HEK293 (cell line): ENCODE measurements around the gene CTBP2.

Experiments
- CTCF ChIA-PET: fragments of 350-600 bp; formaldehyde crosslinking; extraction: SDS; loops from one replicate; lab custom pipeline; 2021; ENCODE audit warnings: antibody characterized with exemption; lab: Yijun Ruan, JAX
- POLR2A ChIA-PET: fragments of 300-600 bp; formaldehyde crosslinking; extraction: SDS; loops from one replicate; lab custom pipeline; 2020; ENCODE audit warnings: antibody characterized with exemption, inconsistent platforms; lab: Yijun Ruan, JAX
- H3K27ac ChIP-seq: fragments of 200-500 bp; sonication (Bioruptor generic); 2 replicates; pipeline ENCODE4 v1.5.1; 2014; ENCODE audit warnings: low read depth, low read length, control low read depth, inconsistent platforms; ENCODE audit errors: extremely low read depth
- H3K36me3 ChIP-seq, 2 experiments: fragments of 200-500 bp in 1 of 2; sonication (Bioruptor generic) in 1 of 2; 1 replicate in 1 of 2; 2 replicates in 1 of 2; pipeline ENCODE4 v1.5.1; 2014 to 2017; ENCODE audit warnings: inconsistent platforms in 2 of 2, low read length in 2 of 2; ENCODE audit not compliant: control insufficient read depth in 2 of 2, insufficient read depth in 1 of 2
- H3K4me1 ChIP-seq: fragments of 200-500 bp; sonication (Bioruptor generic); 2 replicates; pipeline ENCODE4 v1.5.1; 2014; ENCODE audit warnings: mild to moderate bottlenecking, low read length, inconsistent platforms; ENCODE audit not compliant: control insufficient read depth, insufficient read depth
- H3K4me3 ChIP-seq: 2 replicates; pipeline ENCODE4 v1.5.1; 2011; ENCODE audit warnings: low read depth, mild to moderate bottlenecking, control low read depth, low read length, moderate library complexity
- H3K9me3 ChIP-seq: fragments of 200-500 bp; sonication (Bioruptor generic); 2 replicates; pipeline ENCODE4 v1.5.1; 2014; ENCODE audit warnings: low read depth, low read length, inconsistent platforms; ENCODE audit not compliant: control insufficient read depth, insufficient read depth
- GLI2 ChIP-seq: fragments of 450-650 bp; formaldehyde crosslinking; IDR thresholded peaks from 2 replicates; pipeline ENCODE4; 2017; ENCODE audit warnings: missing biosample characterization, missing genetic modification characterization, low read depth, borderline replicate concordance
- HOXD13 ChIP-seq: sonication (generic); formaldehyde crosslinking; IDR thresholded peaks from 2 replicates; pipeline ENCODE4 v1.8.0; 2022; ENCODE audit warnings: missing genetic modification reagents, borderline replicate concordance
- ZBTB48 ChIP-seq: fragments of 450-650 bp; formaldehyde crosslinking; IDR thresholded peaks from 2 replicates; pipeline ENCODE4 v1.5.1; 2016; ENCODE audit warnings: missing biosample characterization, missing genetic modification characterization
- ZNF10 ChIP-seq: fragments of 450-650 bp; formaldehyde crosslinking; IDR thresholded peaks from 2 replicates; pipeline ENCODE4 v1.5.1; 2017; ENCODE audit warnings: missing biosample characterization, missing genetic modification characterization
- ZNF138 ChIP-seq: fragments of 450-650 bp; formaldehyde crosslinking; IDR thresholded peaks from 2 replicates; pipeline ENCODE4 v1.5.1; 2016; ENCODE audit warnings: missing biosample characterization, missing genetic modification characterization, borderline replicate concordance
- ZNF184 ChIP-seq: fragments of 450-650 bp; IDR thresholded peaks from 2 replicates; pipeline ENCODE4 v1.5.1; 2018; ENCODE audit warnings: missing biosample characterization, mild to moderate bottlenecking, missing genetic modification characterization
- ZNF248 ChIP-seq: fragments of 450-650 bp; formaldehyde crosslinking; IDR thresholded peaks from 2 replicates; pipeline ENCODE4 v1.5.1; 2017; ENCODE audit warnings: missing biosample characterization, missing genetic modification characterization
- ZNF391 ChIP-seq: fragments of 450-650 bp; formaldehyde crosslinking; IDR thresholded peaks from 2 replicates; pipeline ENCODE4 v1.5.1; 2016; ENCODE audit warnings: low read depth, missing biosample characterization, missing genetic modification characterization, borderline replicate concordance
- ZNF394 ChIP-seq: fragments of 450-650 bp; formaldehyde crosslinking; IDR thresholded peaks from 2 replicates; pipeline ENCODE4 v1.5.1; 2016; ENCODE audit warnings: missing biosample characterization, missing genetic modification characterization, mild to moderate bottlenecking, moderate library complexity, borderline replicate concordance
- ZNF48 ChIP-seq: fragments of 450-650 bp; formaldehyde crosslinking; IDR thresholded peaks from 2 replicates; pipeline ENCODE4 v1.5.1; 2016; ENCODE audit warnings: missing biosample characterization, missing genetic modification characterization
- ZNF501 ChIP-seq: fragments of 450-650 bp; formaldehyde crosslinking; IDR thresholded peaks from 2 replicates; pipeline ENCODE4 v1.5.1; 2016; ENCODE audit warnings: missing biosample characterization, missing genetic modification characterization
- ZNF549 ChIP-seq: fragments of 450-650 bp; IDR thresholded peaks from 2 replicates; pipeline ENCODE4 v1.5.1; 2018; ENCODE audit warnings: missing biosample characterization, missing genetic modification characterization, mild to moderate bottlenecking, inconsistent platforms, moderate library complexity
- ZNF623 ChIP-seq: fragments of 450-650 bp; formaldehyde crosslinking; IDR thresholded peaks from 2 replicates; pipeline ENCODE4 v1.5.1; 2016; ENCODE audit warnings: missing biosample characterization, missing genetic modification characterization
- ZNF747 ChIP-seq: fragments of 450-650 bp; formaldehyde crosslinking; IDR thresholded peaks from 2 replicates; pipeline ENCODE4 v1.5.1; 2016; ENCODE audit warnings: missing biosample characterization, missing genetic modification characterization
- TF ChIP-seq, protein P1 (sequence below): fragments of 450-650 bp; formaldehyde crosslinking; IDR thresholded peaks from 2 replicates; pipeline ENCODE4 v1.5.1; 2016; ENCODE audit warnings: missing biosample characterization, missing genetic modification characterization, low read depth
- TF ChIP-seq, protein P2 (sequence below): fragments of 450-650 bp; formaldehyde crosslinking; IDR thresholded peaks from 2 replicates; pipeline ENCODE4 v1.5.1; 2016; ENCODE audit warnings: missing biosample characterization, missing genetic modification characterization, low read depth
- TF ChIP-seq, protein P3 (sequence below): IDR thresholded peaks from 2 replicates; pipeline ENCODE4 v1.6.1; 2011; ENCODE audit warnings: mild to moderate bottlenecking, low read depth, low read length, borderline replicate concordance
- TF ChIP-seq, protein P4 (sequence below): fragments of 450-650 bp; formaldehyde crosslinking; IDR thresholded peaks from 2 replicates; pipeline ENCODE4 v1.5.1; 2016; ENCODE audit warnings: missing biosample characterization, missing genetic modification characterization
- TF ChIP-seq, protein P5 (sequence below): fragments of 450-650 bp; IDR thresholded peaks from 2 replicates; pipeline ENCODE4 v1.5.1; 2018; ENCODE audit warnings: missing biosample characterization, mild to moderate bottlenecking, missing genetic modification characterization

Gene CTBP2

DNA sequence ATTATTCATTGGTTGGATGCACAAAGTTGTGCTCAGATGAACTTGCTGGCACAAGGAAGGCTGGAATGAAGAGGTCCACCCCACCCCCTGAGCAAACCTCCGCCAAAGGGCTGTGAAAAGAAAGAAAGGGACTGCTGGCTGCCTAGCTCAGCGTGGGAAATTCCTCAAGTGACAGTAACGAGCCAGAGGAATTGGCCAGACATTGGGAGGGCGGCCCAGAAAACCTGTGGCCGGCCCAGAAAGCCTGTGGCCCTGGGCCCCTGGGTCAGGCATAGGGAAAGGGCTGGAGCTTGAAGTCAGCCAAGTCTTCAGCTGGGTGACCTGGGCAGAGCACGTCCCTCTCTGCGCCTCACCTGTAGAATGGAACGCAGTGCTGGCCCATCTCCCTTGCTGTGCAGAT, 30.6 kb upstream of the CTBP2 start:
- H3K4me1 ChIP-seq: no peaks in the 10 kb centered on the region
- no peak overlapping the region for H3K27ac ChIP-seq
- ChIA-PET POLR2A (no interaction called here), CTCF (no interaction called here)
- H3K4me3 ChIP-seq: no peak overlapping the region
- no peak for TF ChIP-seq ZNF248
- no peak for TF ChIP-seq ZNF184
- TF ChIP-seq ZNF623 (tag by site-specific recombination): no peak
- no peak for TF ChIP-seq GLI2 (tag by site-specific recombination)
- TF ChIP-seq, protein P1, sequence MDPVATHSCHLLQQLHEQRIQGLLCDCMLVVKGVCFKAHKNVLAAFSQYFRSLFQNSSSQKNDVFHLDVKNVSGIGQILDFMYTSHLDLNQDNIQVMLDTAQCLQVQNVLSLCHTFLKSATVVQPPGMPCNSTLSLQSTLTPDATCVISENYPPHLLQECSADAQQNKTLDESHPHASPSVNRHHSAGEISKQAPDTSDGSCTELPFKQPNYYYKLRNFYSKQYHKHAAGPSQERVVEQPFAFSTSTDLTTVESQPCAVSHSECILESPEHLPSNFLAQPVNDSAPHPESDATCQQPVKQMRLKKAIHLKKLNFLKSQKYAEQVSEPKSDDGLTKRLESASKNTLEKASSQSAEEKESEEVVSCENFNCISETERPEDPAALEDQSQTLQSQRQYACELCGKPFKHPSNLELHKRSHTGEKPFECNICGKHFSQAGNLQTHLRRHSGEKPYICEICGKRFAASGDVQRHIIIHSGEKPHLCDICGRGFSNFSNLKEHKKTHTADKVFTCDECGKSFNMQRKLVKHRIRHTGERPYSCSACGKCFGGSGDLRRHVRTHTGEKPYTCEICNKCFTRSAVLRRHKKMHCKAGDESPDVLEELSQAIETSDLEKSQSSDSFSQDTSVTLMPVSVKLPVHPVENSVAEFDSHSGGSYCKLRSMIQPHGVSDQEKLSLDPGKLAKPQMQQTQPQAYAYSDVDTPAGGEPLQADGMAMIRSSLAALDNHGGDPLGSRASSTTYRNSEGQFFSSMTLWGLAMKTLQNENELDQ (tag by site-specific recombination): no peak
- no peak for TF ChIP-seq ZNF394
- TF ChIP-seq ZBTB48 (tag by site-specific recombination): no peak
- no peak for TF ChIP-seq ZNF138 (tag by site-specific recombination)
- TF ChIP-seq HOXD13: no peak
- TF ChIP-seq, protein P2, sequence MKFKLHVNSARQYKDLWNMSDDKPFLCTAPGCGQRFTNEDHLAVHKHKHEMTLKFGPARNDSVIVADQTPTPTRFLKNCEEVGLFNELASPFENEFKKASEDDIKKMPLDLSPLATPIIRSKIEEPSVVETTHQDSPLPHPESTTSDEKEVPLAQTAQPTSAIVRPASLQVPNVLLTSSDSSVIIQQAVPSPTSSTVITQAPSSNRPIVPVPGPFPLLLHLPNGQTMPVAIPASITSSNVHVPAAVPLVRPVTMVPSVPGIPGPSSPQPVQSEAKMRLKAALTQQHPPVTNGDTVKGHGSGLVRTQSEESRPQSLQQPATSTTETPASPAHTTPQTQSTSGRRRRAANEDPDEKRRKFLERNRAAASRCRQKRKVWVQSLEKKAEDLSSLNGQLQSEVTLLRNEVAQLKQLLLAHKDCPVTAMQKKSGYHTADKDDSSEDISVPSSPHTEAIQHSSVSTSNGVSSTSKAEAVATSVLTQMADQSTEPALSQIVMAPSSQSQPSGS: no peak
- no peak for TF ChIP-seq ZNF549 (tag by site-specific recombination)
- TF ChIP-seq, protein P3, sequence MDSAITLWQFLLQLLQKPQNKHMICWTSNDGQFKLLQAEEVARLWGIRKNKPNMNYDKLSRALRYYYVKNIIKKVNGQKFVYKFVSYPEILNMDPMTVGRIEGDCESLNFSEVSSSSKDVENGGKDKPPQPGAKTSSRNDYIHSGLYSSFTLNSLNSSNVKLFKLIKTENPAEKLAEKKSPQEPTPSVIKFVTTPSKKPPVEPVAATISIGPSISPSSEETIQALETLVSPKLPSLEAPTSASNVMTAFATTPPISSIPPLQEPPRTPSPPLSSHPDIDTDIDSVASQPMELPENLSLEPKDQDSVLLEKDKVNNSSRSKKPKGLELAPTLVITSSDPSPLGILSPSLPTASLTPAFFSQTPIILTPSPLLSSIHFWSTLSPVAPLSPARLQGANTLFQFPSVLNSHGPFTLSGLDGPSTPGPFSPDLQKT: no peak
- no peak for TF ChIP-seq ZNF10
- TF ChIP-seq ZNF48 (tag by site-specific recombination): no peak
- no peak for TF ChIP-seq ZNF501 (tag by site-specific recombination)
- TF ChIP-seq ZNF391 (tag by site-specific recombination): no peak
- no peaks in the 10 kb centered on the region for H3K36me3 ChIP-seq
- H3K9me3 ChIP-seq: no peaks in the 10 kb centered on the region

DNA sequence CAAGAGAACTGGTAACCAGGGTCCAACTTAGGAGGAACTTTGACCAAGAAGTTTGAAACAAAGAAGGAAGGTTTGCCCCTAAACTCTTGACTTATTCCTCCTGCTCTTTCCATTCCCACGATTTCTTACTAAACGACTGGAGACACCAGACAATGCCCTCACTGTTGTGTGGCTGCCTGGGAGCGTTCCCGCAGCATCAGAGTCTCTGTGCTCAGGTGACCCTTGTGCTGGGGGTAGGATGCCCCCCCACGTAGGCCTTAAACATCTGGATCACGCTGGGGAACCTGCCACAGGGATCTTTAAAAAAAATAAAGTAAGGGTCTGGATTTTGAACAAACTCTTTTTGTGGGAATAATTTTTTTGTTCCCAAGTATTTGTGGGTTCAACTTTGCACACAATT, 30.1 kb upstream of the CTBP2 start:
- no peak for TF ChIP-seq ZNF747
- TF ChIP-seq, protein P4, sequence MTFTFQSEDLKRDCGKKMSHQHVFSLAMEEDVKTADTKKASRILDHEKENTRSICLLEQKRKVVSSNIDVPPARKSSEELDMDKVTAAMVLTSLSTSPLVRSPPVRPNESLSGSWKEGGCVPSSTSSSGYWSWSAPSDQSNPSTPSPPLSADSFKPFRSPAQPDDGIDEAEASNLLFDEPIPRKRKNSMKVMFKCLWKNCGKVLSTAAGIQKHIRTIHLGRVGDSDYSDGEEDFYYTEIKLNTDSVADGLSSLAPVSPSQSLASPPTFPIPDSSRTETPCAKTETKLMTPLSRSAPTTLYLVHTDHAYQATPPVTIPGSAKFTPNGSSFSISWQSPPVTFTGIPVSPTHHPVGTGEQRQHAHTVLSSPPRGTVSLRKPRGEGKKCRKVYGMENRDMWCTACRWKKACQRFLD: no peak
- TF ChIP-seq, protein P5, sequence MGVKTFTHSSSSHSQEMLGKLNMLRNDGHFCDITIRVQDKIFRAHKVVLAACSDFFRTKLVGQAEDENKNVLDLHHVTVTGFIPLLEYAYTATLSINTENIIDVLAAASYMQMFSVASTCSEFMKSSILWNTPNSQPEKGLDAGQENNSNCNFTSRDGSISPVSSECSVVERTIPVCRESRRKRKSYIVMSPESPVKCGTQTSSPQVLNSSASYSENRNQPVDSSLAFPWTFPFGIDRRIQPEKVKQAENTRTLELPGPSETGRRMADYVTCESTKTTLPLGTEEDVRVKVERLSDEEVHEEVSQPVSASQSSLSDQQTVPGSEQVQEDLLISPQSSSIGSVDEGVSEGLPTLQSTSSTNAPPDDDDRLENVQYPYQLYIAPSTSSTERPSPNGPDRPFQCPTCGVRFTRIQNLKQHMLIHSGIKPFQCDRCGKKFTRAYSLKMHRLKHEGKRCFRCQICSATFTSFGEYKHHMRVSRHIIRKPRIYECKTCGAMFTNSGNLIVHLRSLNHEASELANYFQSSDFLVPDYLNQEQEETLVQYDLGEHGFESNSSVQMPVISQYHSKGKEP: no peak
- TF ChIP-seq, all 188 proteins: peak for 0
- ChIA-PET POLR2A (no interaction called here), CTCF (no interaction called here)
- Histone ChIP-seq H3K9me3 (no peaks in the 10 kb centered on the region), H3K27ac (no peak overlapping the region), H3K4me1 (no peaks in the 10 kb centered on the region), H3K36me3 (no peaks in the 10 kb centered on the region), H3K4me3 (no peak overlapping the region)
